ENCODE results near the gene MGAT4C.

DNA sequence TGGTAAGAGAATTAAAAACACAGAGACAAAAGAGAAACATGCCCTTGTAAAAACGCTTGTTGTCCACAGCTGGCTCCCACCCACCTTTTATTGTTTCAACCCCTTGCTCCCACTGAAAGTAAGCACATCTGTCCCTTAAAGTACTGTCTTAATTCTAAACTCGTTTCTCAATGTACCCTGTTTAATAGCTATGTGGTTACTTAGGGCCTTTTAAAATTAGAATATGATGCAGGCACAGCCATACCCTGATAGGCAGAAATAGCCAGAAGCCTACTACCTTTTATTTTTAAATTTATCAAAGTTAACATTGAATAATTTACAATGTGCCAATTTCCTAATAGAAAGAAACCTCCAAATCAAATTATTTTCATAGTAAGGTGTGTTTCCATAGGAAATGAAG, 4.0 kb upstream of the MGAT4C start:
- TF ChIP-seq EP300 (IDR thresholded peaks at IDR 0.05) = no peak
- no peak for TF ChIP-seq CTCF (IDR thresholded peaks at IDR 0.05)

Measured in upper lobe of left lung (tissue), 4 donors.